Retinal pigment epithelial cell (primary cell): ENCODE measurements around the gene PDE3A.
"Not testable (repeated sequence)": the region's sequence is repeated elsewhere in the genome, so short reads cannot be mapped to it uniquely, and the experiment has no call there.

ENCODE experiments used
- DNase-seq: peaks from one replicate; pipeline ENCODE4 v3.0.0-alpha.2; 2010; ENCODE audit warnings: low read depth
- H3K4me3 ChIP-seq: 2 replicates; pipeline ENCODE4 v1.5.1; 2011; ENCODE audit warnings: mild to moderate bottlenecking, low read length, control low read depth, moderate library complexity
- TF ChIP-seq, protein P1 (sequence below): conservative IDR thresholded peaks from 2 replicates; pipeline ENCODE4 v1.5.1; 2011; ENCODE audit warnings: low read depth, low read length, control low read depth, inconsistent platforms

PDE3A gene

DNA sequence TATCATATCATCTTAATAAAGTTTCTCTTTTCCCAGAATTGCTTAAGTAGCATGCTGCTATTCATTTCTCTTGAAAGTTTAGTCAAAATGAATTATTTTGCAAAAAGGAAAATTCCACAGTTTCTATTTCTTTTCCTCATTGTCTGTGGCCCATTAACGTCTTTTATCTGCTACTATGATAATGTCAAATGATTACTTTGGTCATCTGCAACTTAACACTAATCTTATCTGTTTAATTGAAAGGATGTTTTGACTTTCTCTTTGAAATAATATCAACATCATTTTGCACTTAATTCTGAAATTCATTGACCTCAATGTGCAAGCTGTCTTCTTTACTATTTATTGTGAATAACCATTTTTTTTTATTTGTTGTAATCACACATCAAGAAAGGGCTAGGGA is 180.3 kb downstream of the PDE3A start:
- TF ChIP-seq, protein P1, sequence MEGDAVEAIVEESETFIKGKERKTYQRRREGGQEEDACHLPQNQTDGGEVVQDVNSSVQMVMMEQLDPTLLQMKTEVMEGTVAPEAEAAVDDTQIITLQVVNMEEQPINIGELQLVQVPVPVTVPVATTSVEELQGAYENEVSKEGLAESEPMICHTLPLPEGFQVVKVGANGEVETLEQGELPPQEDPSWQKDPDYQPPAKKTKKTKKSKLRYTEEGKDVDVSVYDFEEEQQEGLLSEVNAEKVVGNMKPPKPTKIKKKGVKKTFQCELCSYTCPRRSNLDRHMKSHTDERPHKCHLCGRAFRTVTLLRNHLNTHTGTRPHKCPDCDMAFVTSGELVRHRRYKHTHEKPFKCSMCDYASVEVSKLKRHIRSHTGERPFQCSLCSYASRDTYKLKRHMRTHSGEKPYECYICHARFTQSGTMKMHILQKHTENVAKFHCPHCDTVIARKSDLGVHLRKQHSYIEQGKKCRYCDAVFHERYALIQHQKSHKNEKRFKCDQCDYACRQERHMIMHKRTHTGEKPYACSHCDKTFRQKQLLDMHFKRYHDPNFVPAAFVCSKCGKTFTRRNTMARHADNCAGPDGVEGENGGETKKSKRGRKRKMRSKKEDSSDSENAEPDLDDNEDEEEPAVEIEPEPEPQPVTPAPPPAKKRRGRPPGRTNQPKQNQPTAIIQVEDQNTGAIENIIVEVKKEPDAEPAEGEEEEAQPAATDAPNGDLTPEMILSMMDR = no peak
- no peak for DNase-seq
- no peak overlapping the region for H3K4me3 ChIP-seq

DNA sequence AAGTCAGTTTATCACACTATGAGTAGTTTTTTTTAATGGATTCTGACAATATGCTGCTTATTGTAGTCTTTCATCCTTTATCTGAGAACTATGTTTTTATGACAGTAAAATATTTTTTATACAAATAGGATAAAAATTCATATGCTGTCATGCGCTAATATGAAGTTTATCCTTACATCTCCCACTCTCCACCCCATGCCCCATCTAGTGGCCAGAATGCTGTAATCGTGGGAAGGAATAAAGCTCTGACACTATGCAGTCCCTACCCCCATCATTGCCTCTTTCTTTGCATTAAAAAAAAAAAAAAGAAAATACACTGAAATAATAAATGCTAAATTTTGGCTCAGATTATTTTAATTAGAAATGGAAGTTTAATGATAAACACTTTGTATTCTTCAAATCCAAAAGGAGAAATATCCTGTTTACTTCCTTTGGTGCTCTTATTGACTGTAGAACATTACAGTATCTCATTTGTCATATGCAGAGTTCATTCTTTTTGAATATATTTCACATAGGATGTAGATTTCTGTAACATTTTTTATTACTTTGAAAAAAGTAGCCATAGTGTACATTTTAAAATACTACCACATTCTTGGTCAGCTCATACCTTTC is 180.9 kb downstream of the PDE3A start:
- DNase-seq = no peak
- H3K4me3 ChIP-seq = no peak overlapping the region
- TF ChIP-seq, protein P1 = peak; percentile 71

GRCh38 chr12:20551742-20552442 is 183.6 kb downstream of the PDE3A start:
- H3K4me3 ChIP-seq, DNase-seq: not testable (repeated sequence)

- DNase-seq = not testable (repeated sequence)
Observed at GRCh38 chr12:20552586-20552985, 184.2 kb downstream of the PDE3A start.

DNA sequence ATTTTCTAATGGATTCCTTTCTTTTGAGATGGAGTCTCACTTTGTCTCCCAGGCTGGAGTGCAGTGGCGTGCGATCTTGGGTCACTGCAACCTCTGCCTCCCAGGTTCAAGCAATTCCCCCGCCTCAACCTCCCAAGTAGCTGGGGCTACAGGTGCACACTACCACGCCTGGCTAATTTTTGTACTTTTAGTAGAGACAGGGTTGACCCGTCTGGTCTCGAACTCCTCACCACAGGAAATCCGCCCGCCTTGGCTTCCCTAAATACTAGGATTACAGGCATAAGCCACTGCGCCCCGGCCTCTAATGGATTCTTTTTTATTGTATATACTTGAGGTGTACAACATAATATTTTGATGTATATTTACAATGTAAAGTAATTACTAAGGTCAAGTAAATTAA is 186.7 kb downstream of the PDE3A start:
- H3K4me3 ChIP-seq = no peak overlapping the region
- DNase-seq = no peak
- TF ChIP-seq, protein P1 = no peak

More at GRCh38 chr12:20552586-20552985, 184.2 kb downstream of the PDE3A start:
- H3K4me3 ChIP-seq = not testable (repeated sequence)

GRCh38 chr12:20555771-20556170 is 187.4 kb downstream of the PDE3A start:
- H3K4me3 ChIP-seq = no peak overlapping the region
- no peak for DNase-seq
- TF ChIP-seq, protein P1 = no peak

GRCh38 chr12:20557096-20557495 is 188.8 kb downstream of the PDE3A start:
- TF ChIP-seq, protein P1 = no peak
- H3K4me3 ChIP-seq = no peak overlapping the region
- DNase-seq = no peak

DNA sequence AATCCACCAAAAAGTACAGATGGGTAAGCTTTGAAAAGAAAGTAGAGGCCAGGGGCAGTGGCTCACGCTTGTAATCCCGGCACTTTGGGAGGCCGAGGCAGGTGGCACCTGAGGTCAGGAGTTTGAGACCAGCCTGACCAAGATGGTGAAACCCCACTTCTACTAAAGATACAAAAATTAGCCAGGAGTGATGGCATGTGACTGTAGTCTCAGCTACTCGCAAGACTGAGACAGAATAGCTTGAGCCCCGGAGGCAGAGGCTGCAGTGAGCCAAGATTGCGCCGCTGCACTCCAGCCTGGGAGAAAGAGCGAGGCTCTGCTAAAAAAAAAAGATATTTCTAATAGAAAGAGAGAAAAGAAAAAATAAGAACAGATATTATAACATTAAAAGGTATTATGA is 192.6 kb downstream of the PDE3A start:
- DNase-seq = no peak
- no peak overlapping the region for H3K4me3 ChIP-seq
- TF ChIP-seq, protein P1 = no peak
